Adipose tissue (tissue), 3 donors: Measurements from ENCODE around the gene DYDC2. TPM values are rescaled to one million over a fixed set of nuclear protein-coding genes. Genes with fewer than 3 reads are reported as not detected.

ENCODE experiments used
- H3K27ac ChIP-seq: one replicate; pipeline ENCODE4 v1.5.1; 2013; ENCODE audit warnings: low read depth, low read length
- WGBS, 3 donors: extraction: QIAGEN DNeasy Blood & Tissue Kit; methylation state at CpG; one replicate each; pipeline ENCODE4 v1.1.7; 2013; 5-methylcytosine and 5-hydroxymethylcytosine counted together
- polyA plus RNA-seq, 3 donors: library from polyadenylated mRNA; stranded (reverse); fragments of 200-250 nt; gene quantifications; one replicate each; pipeline ENCODE4 v1.2.3, GENCODE V29; 2013
- donor health status: healthy with polysubstance abuse.
- donor health status: Bipolar disorder and iron deficiency.
- donor health status: healthy.

Gene DYDC2
- polyA plus RNA-seq, result under 1 TPM in 1 of 3 donors, not detected in 2; 0.07 TPM

- 1 to 5% (median 4%) methylated on average over 41 to 43 of the region's 43 CpGs for WGBS, 3 donors
- no peak within 1 kb of the TSS for H3K27ac ChIP-seq
Observed at GRCh38 chr10:80356563-80356988, at the start of gene DYDC2, which contains the start of gene DYDC1. Gene DYDC2 (plus strand): TSS chr10:80356781. CDS start chr10:80362444, 5,663 bp downstream. Gene DYDC1 (minus strand): TSS chr10:80356755. CDS start chr10:80352601, 4,154 bp downstream.

- no peak overlapping the region for H3K27ac ChIP-seq
- WGBS, 3 donors, result 73 to 83% (median 82%) methylated on average over 5 of the region's 5 CpGs
Observed at GRCh38 chr10:80313523-80313922, 43.1 kb upstream of the DYDC2 start.

GRCh38 chr10:80315391-80315790, 41.2 kb upstream of the DYDC2 start:
- 92 to 95% (median 95%) methylated on average over 21 of the region's 21 CpGs for WGBS, 3 donors
- no peak overlapping the region for H3K27ac ChIP-seq

GRCh38 chr10:80318742-80319141, 37.8 kb upstream of the DYDC2 start:
- H3K27ac ChIP-seq, result no peak overlapping the region

- H3K27ac ChIP-seq, result no peak overlapping the region
- WGBS, 3 donors, result 34 to 91% (median 85%) methylated on average over 2 of the region's 2 CpGs
Observed at GRCh38 chr10:80319318-80319717, 37.3 kb upstream of the DYDC2 start.

- WGBS, 3 donors, result 61 to 94% (median 81%) methylated on average over 2 of the region's 2 CpGs
- H3K27ac ChIP-seq, result no peak overlapping the region
Observed at GRCh38 chr10:80319725-80320290, 36.8 kb upstream of the DYDC2 start.

GRCh38 chr10:80320377-80320776, 36.2 kb upstream of the DYDC2 start:
- no peak overlapping the region for H3K27ac ChIP-seq

GRCh38 chr10:80321183-80321582, 35.4 kb upstream of the DYDC2 start:
- H3K27ac ChIP-seq, result no peak overlapping the region
- 31 to 92% (median 90%) methylated on average over 5 of the region's 5 CpGs for WGBS, 3 donors

GRCh38 chr10:80322158-80322557, 34.4 kb upstream of the DYDC2 start:
- 74 to 89% (median 76%) methylated on average over 2 of the region's 2 CpGs for WGBS, 3 donors
- H3K27ac ChIP-seq, result no peak overlapping the region

- no peak overlapping the region for H3K27ac ChIP-seq
- WGBS, 3 donors, result 46 to 66% (median 54%) methylated on average over 1 of the region's 1 CpG
Observed at GRCh38 chr10:80322711-80323110, 33.9 kb upstream of the DYDC2 start.

GRCh38 chr10:80323311-80323710, 33.3 kb upstream of the DYDC2 start:
- H3K27ac ChIP-seq, result no peak overlapping the region
- 67 to 77% (median 69%) methylated on average over 3 of the region's 3 CpGs for WGBS, 3 donors

GRCh38 chr10:80324086-80324485, 32.5 kb upstream of the DYDC2 start:
- 44 to 53% (median 49%) methylated on average over 1 of the region's 1 CpG for WGBS, 3 donors

GRCh38 chr10:80324891-80325364, 31.7 kb upstream of the DYDC2 start:
- no peak overlapping the region for H3K27ac ChIP-seq
- 37 to 77% (median 75%) methylated on average over 6 of the region's 6 CpGs for WGBS, 3 donors

More at GRCh38 chr10:80324086-80324485, 32.5 kb upstream of the DYDC2 start:
- no peak overlapping the region for H3K27ac ChIP-seq

- H3K27ac ChIP-seq, result no peak overlapping the region
- WGBS, 3 donors, result 98 to 100% (median 100%) methylated on average over 1 of the region's 1 CpG
Observed at GRCh38 chr10:80333983-80334382, 22.6 kb upstream of the DYDC2 start.

- H3K27ac ChIP-seq, result no peak overlapping the region
- WGBS, 3 donors, result 39 to 72% (median 64%) methylated on average over 1 of the region's 1 CpG
Observed at GRCh38 chr10:80344276-80344675, 12.3 kb upstream of the DYDC2 start.

- no peak overlapping the region for H3K27ac ChIP-seq
- WGBS, 3 donors, result 32 to 79% (median 66%) methylated on average over 2 of the region's 2 CpGs
Observed at GRCh38 chr10:80344912-80345311, 11.7 kb upstream of the DYDC2 start.

- no peak overlapping the region for H3K27ac ChIP-seq
- WGBS, 3 donors, result 75 to 88% (median 77%) methylated on average over 3 of the region's 3 CpGs
Observed at GRCh38 chr10:80350251-80350650, 6.3 kb upstream of the DYDC2 start.

GRCh38 chr10:80351220-80351619, 5.4 kb upstream of the DYDC2 start:
- no peak overlapping the region for H3K27ac ChIP-seq
- WGBS, 3 donors, result 90 to 97% (median 94%) methylated on average over 3 of the region's 3 CpGs

GRCh38 chr10:80356989-80357850, 639 bp downstream of the DYDC2 start:
- 9 to 13% (median 10%) methylated on average over 46 to 50 of the region's 50 CpGs for WGBS, 3 donors
- no peak overlapping the region for H3K27ac ChIP-seq

GRCh38 chr10:80357851-80358125, 1.2 kb downstream of the DYDC2 start:
- H3K27ac ChIP-seq, result no peak overlapping the region
- 77 to 98% (median 92%) methylated on average over 5 of the region's 5 CpGs for WGBS, 3 donors
